Activated B cell treated with CpG ODN at 0.5 μM for 24 hours (primary cell): Measurements from ENCODE around the gene CELSR1. TPM values are rescaled to one million over a fixed set of nuclear protein-coding genes. Genes with fewer than 3 reads are reported as not detected.

Experiments used
- ATAC-seq: fragments of 200-7000 bp; cut with Tn5 transposase; one replicate; pipeline ENCODE4 v1.10.0; 2021; ENCODE audit warnings: low read depth, mild to moderate bottlenecking, moderate library complexity
- CTCF ChIA-PET: fragments of 350-600 bp; sonication (Branson Sonifier 250); formaldehyde crosslinking; loops from one replicate; lab custom pipeline; 2021; ENCODE audit warnings: antibody characterized with exemption; lab: Charles Lee
- POLR2A ChIA-PET: fragments of 350-600 bp; sonication (Branson Sonifier 250); formaldehyde crosslinking; loops from one replicate; lab custom pipeline; 2021; ENCODE audit warnings: antibody characterized with exemption; lab: Charles Lee
- DNase-seq: peaks from one replicate; pipeline ENCODE4 v3.0.0; 2022
- H3K27ac Mint-ChIP-seq: one replicate; pipeline ENCODE4 v1.8.0; 2020; ENCODE audit warnings: mixed read lengths
- H3K27me3 Mint-ChIP-seq: one replicate; pipeline ENCODE4 v1.8.0; 2021; ENCODE audit warnings: mixed read lengths
- H3K36me3 Mint-ChIP-seq: one replicate; pipeline ENCODE4 v1.8.0; 2021; ENCODE audit warnings: low read depth, mixed read lengths
- H3K4me1 Mint-ChIP-seq: one replicate; pipeline ENCODE4 v1.8.0; 2021; ENCODE audit warnings: mixed read lengths
- H3K4me3 Mint-ChIP-seq: one replicate; pipeline ENCODE4 v1.8.0; 2020; ENCODE audit warnings: mild to moderate bottlenecking, mixed read lengths
- H3K9me3 Mint-ChIP-seq: one replicate; pipeline ENCODE4 v1.8.0; 2020; ENCODE audit warnings: mixed read lengths
- CTCF ChIP-seq: fragments of 200-600 bp; IDR thresholded peaks from one replicate; pipeline ENCODE4 v1.8.0; 2022; ENCODE audit warnings: antibody characterized with exemption, mild to moderate bottlenecking
- intact Hi-C: fragments of 100-400 bp; cut with micrococcal nuclease; formaldehyde crosslinking; loops from one replicate; pipeline ENCODE4 v1.15.1; 2024
- total RNA-seq: library from RNA; stranded (reverse); gene quantifications from 2 replicates; pipeline ENCODE4 v1.2.3, GENCODE V29; 2022

CELSR1 gene
- total RNA-seq, 1 donor from 2014 or later: 12.3 TPM

- no peak overlapping the region for H3K27ac Mint-ChIP-seq
- peaks cover 14% of the 10 kb centered on the region for H3K4me1 Mint-ChIP-seq
- ChIA-PET CTCF (interaction anchor here (1.1 kb wide), 1 partner anchor 189 kb away, joined by 4 read pairs; no protein-coding TSS in a partner anchor), POLR2A (no interaction called here)
- DNase-seq (no peak), ATAC-seq (no peak)
- H3K9me3 Mint-ChIP-seq: no peaks in the 10 kb centered on the region
- no peaks in the 10 kb centered on the region for H3K27me3 Mint-ChIP-seq
- TF ChIP-seq CTCF: no peak
- intact Hi-C loops: loop anchor here (2.0 kb wide), 1 partner anchor 15 kb away; no protein-coding TSS in a partner anchor
- peaks cover 78% of the 10 kb centered on the region for H3K36me3 Mint-ChIP-seq
- no peak overlapping the region for H3K4me3 Mint-ChIP-seq
Measured at GRCh38 chr22:46353483-46354105, 183.8 kb downstream of the CELSR1 start.

DNA sequence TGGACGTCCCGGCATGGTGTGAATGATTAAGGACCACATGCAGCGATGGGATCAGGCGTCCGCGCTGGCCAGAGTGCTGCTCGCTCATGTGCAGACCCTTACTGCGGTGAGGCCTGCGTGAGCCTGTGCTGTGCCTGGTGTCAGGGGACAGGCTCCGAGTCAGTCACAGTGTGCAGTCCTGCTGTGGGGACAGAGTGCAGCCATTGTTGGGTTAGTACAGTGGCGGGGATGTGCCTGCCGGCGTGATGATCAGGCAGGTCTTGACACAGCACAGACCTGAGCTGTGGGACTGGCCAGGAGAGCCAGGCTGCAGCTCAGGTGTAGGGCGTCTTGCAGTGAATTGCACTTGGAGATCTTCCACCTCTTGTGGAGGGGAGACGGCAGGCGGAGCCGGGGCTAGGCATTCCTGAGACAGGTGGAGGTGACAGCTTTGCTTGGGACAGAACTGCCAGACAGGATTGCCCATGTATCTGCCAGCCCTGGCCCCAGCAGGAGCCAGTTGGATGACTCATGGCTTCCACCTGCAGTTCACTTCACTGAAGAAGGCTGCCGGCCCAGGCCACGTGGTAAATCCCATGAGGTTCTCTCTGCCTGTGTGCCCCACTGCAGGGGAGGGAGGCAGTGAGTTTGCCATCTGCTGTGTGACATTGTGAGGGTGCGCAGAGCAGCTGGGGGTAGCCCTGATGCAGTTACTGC lies 184.6 kb downstream of the CELSR1 start:
- POLR2A ChIA-PET: no interaction called here
- Mint-ChIP-seq H3K27ac (no peak overlapping the region), H3K27me3 (no peaks in the 10 kb centered on the region), H3K36me3 (peaks cover 82% of the 10 kb centered on the region), H3K4me3 (no peak overlapping the region), H3K4me1 (peaks cover 14% of the 10 kb centered on the region), H3K9me3 (no peaks in the 10 kb centered on the region)
- DNase-seq: no peak
- CTCF ChIA-PET: no interaction called here
- intact Hi-C loops: no loop called here
- TF ChIP-seq CTCF: no peak
- peak; percentile 89 for ATAC-seq

GRCh38 chr22:46352276-46352675 lies 185.1 kb downstream of the CELSR1 start:
- H3K36me3 Mint-ChIP-seq: peaks cover 84% of the 10 kb centered on the region
- POLR2A ChIA-PET: no interaction called here

GRCh38 chr22:46351767-46352166 lies 185.7 kb downstream of the CELSR1 start:
- H3K27me3 Mint-ChIP-seq: no peaks in the 10 kb centered on the region
- peaks cover 85% of the 10 kb centered on the region for H3K36me3 Mint-ChIP-seq

More at GRCh38 chr22:46352276-46352675, 185.1 kb downstream of the CELSR1 start:
- no peak for TF ChIP-seq CTCF
- DNase-seq (no peak), ATAC-seq (no peak)
- intact Hi-C loops: no loop called here
- peaks cover 14% of the 10 kb centered on the region for H3K4me1 Mint-ChIP-seq
- H3K27ac Mint-ChIP-seq: no peak overlapping the region
- no peak overlapping the region for H3K4me3 Mint-ChIP-seq
- no peaks in the 10 kb centered on the region for H3K9me3 Mint-ChIP-seq
- CTCF ChIA-PET: no interaction called here
- H3K27me3 Mint-ChIP-seq: no peaks in the 10 kb centered on the region

More at GRCh38 chr22:46351767-46352166, 185.7 kb downstream of the CELSR1 start:
- Mint-ChIP-seq H3K4me3 (no peak overlapping the region), H3K4me1 (peaks cover 14% of the 10 kb centered on the region), H3K9me3 (no peaks in the 10 kb centered on the region), H3K27ac (no peak overlapping the region)
- DNase-seq: no peak
- ChIA-PET POLR2A (no interaction called here), CTCF (no interaction called here)
- intact Hi-C loops: no loop called here
- TF ChIP-seq CTCF: no peak
- ATAC-seq: no peak
